ACC112 (cell line): ENCODE measurements around the gene KCNF1.

ENCODE experiments used
- H2AFZ ChIP-seq: fragments of 200-600 bp; sonication (generic); one replicate; pipeline ENCODE4 v1.6.0; 2017; ENCODE audit warnings: antibody characterized with exemption, low read length; ENCODE audit not compliant: unreplicated experiment
- H3K27ac ChIP-seq: fragments of 200-600 bp; sonication (generic); 2 replicates; pipeline ENCODE4 v1.5.1; 2014; ENCODE audit warnings: low read depth, mild to moderate bottlenecking, antibody characterized with exemption, low read length, moderate library complexity
- H3K27me3 ChIP-seq: fragments of 200-600 bp; sonication (generic); 2 replicates; pipeline ENCODE4 v1.6.1; 2014; ENCODE audit warnings: mild to moderate bottlenecking, antibody characterized with exemption, low read length, moderate library complexity, mixed read lengths; ENCODE audit not compliant: insufficient read depth
- H3K36me3 ChIP-seq: fragments of 200-600 bp; sonication (generic); 2 replicates; pipeline ENCODE4 v1.6.1; 2016; ENCODE audit warnings: mild to moderate bottlenecking, antibody characterized with exemption, low read length, moderate library complexity, mixed read lengths; ENCODE audit not compliant: insufficient read depth
- H3K4me1 ChIP-seq: fragments of 200-600 bp; sonication (generic); one replicate; pipeline ENCODE4 v1.6.1; 2016; ENCODE audit warnings: low read length, mixed read lengths; ENCODE audit not compliant: insufficient read depth, unreplicated experiment, control insufficient read depth
- H3K4me3 ChIP-seq: fragments of 200-600 bp; sonication (generic); 2 replicates; pipeline ENCODE4 v1.5.1; 2014; ENCODE audit warnings: mild to moderate bottlenecking, low read depth, low read length
- H3K79me2 ChIP-seq: fragments of 200-600 bp; sonication (generic); one replicate; pipeline ENCODE4 v1.6.0; 2016; ENCODE audit warnings: low read length; ENCODE audit not compliant: control insufficient read depth, unreplicated experiment, insufficient read depth

KCNF1 gene

GRCh38 chr2:10911291-10912075 is at the start of gene KCNF1:
KCNF1 (plus strand) TSS chr2:10911934; CDS start chr2:10912427, 493 bp downstream.
- Histone ChIP-seq H3K79me2 (no peaks in the 10 kb centered on the region), H3K36me3 (no peaks in the 10 kb centered on the region), H3K4me3 (peak within 1 kb of the TSS; percentile 75), H3K27ac (no peak within 1 kb of the TSS), H3K27me3 (peaks cover 42% of the 10 kb centered on the region), H2AFZ (peak within 1 kb of the TSS; percentile 13), H3K4me1 (no peaks in the 10 kb centered on the region)

GRCh38 chr2:10862330-10862729 is 49.4 kb upstream of the KCNF1 start:
- Histone ChIP-seq H3K79me2 (no peaks in the 10 kb centered on the region), H3K36me3 (no peaks in the 10 kb centered on the region), H3K27me3 (peaks cover 71% of the 10 kb centered on the region), H3K4me3 (no peak overlapping the region), H3K4me1 (peaks cover 4% of the 10 kb centered on the region), H2AFZ (no peak overlapping the region), H3K27ac (no peak overlapping the region)

GRCh38 chr2:10863047-10863446 is 48.7 kb upstream of the KCNF1 start:
- peaks cover 69% of the 10 kb centered on the region for H3K27me3 ChIP-seq
- H3K27ac ChIP-seq: no peak overlapping the region

GRCh38 chr2:10863837-10864236 is 47.9 kb upstream of the KCNF1 start:
- Histone ChIP-seq H3K4me1 (peaks cover 14% of the 10 kb centered on the region), H3K27me3 (peaks cover 68% of the 10 kb centered on the region), H2AFZ (no peak overlapping the region)

More at GRCh38 chr2:10863047-10863446, 48.7 kb upstream of the KCNF1 start:
- H3K79me2 ChIP-seq: no peaks in the 10 kb centered on the region
- peaks cover 6% of the 10 kb centered on the region for H3K4me1 ChIP-seq
- H3K4me3 ChIP-seq: no peak overlapping the region
- no peaks in the 10 kb centered on the region for H3K36me3 ChIP-seq
- no peak overlapping the region for H2AFZ ChIP-seq

GRCh38 chr2:10864251-10864650 is 47.5 kb upstream of the KCNF1 start:
- H3K4me1 ChIP-seq: peaks cover 18% of the 10 kb centered on the region
- no peak overlapping the region for H3K27ac ChIP-seq
- no peak overlapping the region for H2AFZ ChIP-seq

More at GRCh38 chr2:10863837-10864236, 47.9 kb upstream of the KCNF1 start:
- H3K36me3 ChIP-seq: no peaks in the 10 kb centered on the region
- no peaks in the 10 kb centered on the region for H3K79me2 ChIP-seq
- H3K4me3 ChIP-seq: no peak overlapping the region
- H3K27ac ChIP-seq: no peak overlapping the region

GRCh38 chr2:10864861-10865636 is 46.7 kb upstream of the KCNF1 start:
- no peak overlapping the region for H3K4me3 ChIP-seq
- H3K4me1 ChIP-seq: peaks cover 24% of the 10 kb centered on the region
- no peaks in the 10 kb centered on the region for H3K36me3 ChIP-seq
- H3K79me2 ChIP-seq: no peaks in the 10 kb centered on the region
- no peak overlapping the region for H2AFZ ChIP-seq
- peaks cover 57% of the 10 kb centered on the region for H3K27me3 ChIP-seq
- no peak overlapping the region for H3K27ac ChIP-seq

More at GRCh38 chr2:10864251-10864650, 47.5 kb upstream of the KCNF1 start:
- Histone ChIP-seq H3K36me3 (no peaks in the 10 kb centered on the region), H3K27me3 (peaks cover 64% of the 10 kb centered on the region), H3K79me2 (no peaks in the 10 kb centered on the region), H3K4me3 (no peak overlapping the region)

- Histone ChIP-seq H2AFZ (no peak overlapping the region), H3K4me1 (peaks cover 24% of the 10 kb centered on the region), H3K4me3 (no peak overlapping the region), H3K36me3 (no peaks in the 10 kb centered on the region), H3K27ac (no peak overlapping the region), H3K27me3 (peaks cover 49% of the 10 kb centered on the region), H3K79me2 (no peaks in the 10 kb centered on the region)
Measured at GRCh38 chr2:10865841-10866240, 45.9 kb upstream of the KCNF1 start.

GRCh38 chr2:10867692-10868420 is 43.9 kb upstream of the KCNF1 start:
- H3K27ac ChIP-seq: no peak overlapping the region
- H3K27me3 ChIP-seq: peaks cover 31% of the 10 kb centered on the region
- no peaks in the 10 kb centered on the region for H3K36me3 ChIP-seq
- H2AFZ ChIP-seq: no peak overlapping the region
- H3K4me3 ChIP-seq: no peak overlapping the region
- H3K4me1 ChIP-seq: peaks cover 26% of the 10 kb centered on the region
- no peaks in the 10 kb centered on the region for H3K79me2 ChIP-seq

- H3K4me3 ChIP-seq: no peak overlapping the region
- peaks cover 23% of the 10 kb centered on the region for H3K27me3 ChIP-seq
- H2AFZ ChIP-seq: no peak overlapping the region
- H3K4me1 ChIP-seq: peaks cover 31% of the 10 kb centered on the region
- no peaks in the 10 kb centered on the region for H3K79me2 ChIP-seq
- H3K27ac ChIP-seq: peak overlapping the region; percentile 37; the same call in 1 of the 2 replicates
- H3K36me3 ChIP-seq: no peaks in the 10 kb centered on the region
Measured at GRCh38 chr2:10868465-10869314, 43.0 kb upstream of the KCNF1 start.

GRCh38 chr2:10871978-10872377 is 39.8 kb upstream of the KCNF1 start:
- Histone ChIP-seq H3K79me2 (no peaks in the 10 kb centered on the region), H3K4me1 (peaks cover 27% of the 10 kb centered on the region), H2AFZ (no peak overlapping the region), H3K27me3 (no peaks in the 10 kb centered on the region), H3K36me3 (no peaks in the 10 kb centered on the region), H3K27ac (no peak overlapping the region), H3K4me3 (no peak overlapping the region)
